NCI-H2196 treated with DMSO at 0.1 percent for 48 hours (cell line): ENCODE measurements around the gene MAPKBP1.

Experiments
- DNase-seq: peaks from one replicate; lab custom pipeline; 2025; ENCODE audit not compliant: unreplicated experiment; lab: John Stamatoyannopoulos, UW

MAPKBP1 gene

DNA sequence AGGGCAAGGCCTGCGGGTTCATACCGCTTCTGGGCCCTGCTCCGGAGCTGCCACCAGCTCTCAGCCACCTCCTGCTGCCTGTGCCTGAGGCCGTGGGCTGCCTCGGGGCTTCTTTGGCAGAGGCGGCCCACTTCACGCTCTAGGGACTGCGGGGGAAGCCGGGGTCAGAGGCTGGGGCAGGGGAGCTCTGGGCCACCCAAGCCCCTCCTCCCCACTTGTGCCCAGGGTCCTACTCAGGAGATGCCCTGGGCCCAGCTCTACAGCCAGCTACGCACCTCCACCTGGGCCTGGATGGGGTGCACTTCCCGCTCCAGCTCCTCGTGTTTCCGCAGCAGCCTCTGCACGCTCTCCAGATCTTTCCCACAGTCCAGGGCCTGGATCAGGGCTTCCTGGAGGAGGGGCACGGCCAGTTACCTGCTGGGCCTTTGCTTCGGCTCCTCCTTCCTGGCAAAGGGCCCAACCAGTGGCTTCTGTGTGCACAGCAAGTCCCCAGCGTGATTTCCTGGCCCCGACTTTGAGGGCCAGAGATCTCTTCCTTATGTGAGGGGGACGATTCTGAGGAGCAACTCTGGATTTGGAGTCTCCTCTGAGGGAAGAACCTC, 88.3 kb downstream of the MAPKBP1 start:
- no peak for DNase-seq

DNA sequence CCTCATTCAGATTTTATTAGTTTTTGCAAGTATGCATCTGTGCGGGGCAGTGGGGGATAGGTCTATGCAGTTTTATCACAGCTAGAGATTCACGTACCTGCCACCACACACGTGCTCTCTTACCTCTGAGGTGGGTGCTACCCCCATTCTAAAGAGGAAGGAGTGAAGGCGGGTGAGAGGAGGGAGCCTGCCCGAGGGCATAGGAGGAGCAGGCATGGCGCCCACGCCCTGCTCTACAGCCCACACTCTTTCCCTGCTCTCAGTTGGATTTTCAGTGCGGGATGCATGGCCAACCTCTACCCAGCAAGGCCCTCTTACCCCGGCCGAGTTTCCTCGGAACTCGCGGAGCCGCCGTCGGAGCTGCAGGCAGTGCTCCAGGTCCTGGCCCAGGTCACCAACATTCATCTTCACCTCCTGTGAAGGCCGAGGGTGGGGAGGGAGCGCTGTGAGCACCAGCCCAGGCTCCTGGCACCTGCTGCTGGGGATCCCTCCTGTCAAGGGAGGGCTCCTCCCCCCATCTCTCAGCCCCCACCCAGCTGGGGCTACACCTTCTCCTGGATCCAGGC, 91.3 kb downstream of the MAPKBP1 start:
- no peak for DNase-seq

DNA sequence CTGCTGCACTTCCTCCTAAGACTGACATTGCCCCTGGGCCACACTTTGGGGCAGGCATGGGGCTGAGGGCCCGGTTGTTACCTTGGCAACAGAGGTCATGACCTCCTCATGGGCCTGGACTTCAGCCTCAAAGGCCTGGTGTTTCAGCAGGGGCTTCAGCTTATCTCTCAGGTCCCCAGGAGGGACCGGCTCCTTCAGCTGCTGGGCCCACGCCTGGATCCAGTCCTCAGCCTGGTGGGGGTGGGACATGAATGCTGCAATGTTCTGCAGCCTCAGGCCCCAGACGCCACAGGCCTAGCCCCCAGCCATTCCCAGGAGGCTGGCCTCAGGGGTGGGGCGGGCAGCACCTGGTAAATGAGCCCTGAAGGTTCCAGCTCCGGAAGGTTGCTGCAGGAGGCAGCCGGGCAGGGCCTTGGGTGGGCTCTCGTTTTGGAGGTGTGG, 92.0 kb downstream of the MAPKBP1 start:
- no peak for DNase-seq

DNA sequence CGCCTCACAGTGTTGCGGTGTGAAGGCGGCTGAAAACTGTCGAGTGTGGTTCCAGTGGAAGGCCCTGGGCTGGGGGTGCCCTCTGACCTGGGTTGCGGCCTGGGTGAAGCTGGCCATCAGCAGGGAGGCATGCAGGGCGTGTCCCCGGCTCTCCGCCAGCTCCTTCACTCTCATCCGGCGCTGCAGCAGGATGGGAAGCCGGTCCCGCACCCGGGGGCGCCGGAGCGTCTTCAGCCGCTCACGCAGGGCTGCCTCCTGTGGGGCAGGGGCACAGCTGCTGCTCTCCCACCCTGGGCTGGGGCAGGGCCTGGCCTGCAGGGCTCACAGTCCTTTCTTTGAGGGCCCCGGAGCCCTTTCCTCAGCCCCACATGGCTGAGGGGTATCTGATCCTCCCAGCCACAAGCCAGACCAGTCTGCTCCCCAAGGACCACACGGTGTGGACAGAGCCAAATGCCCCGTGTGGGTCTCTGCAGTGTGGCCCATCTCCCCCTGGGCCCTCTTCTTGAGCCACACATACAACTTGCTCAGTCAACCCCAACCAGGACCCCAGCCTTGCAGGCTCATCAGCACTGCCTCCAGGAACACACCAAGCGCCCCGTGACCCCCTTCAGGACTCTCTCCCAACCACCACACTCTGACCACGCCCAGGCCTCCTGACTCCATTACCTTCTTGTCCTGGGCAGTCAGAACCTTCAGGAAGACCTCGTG, 92.7 kb downstream of the MAPKBP1 start:
- no peak for DNase-seq

DNA sequence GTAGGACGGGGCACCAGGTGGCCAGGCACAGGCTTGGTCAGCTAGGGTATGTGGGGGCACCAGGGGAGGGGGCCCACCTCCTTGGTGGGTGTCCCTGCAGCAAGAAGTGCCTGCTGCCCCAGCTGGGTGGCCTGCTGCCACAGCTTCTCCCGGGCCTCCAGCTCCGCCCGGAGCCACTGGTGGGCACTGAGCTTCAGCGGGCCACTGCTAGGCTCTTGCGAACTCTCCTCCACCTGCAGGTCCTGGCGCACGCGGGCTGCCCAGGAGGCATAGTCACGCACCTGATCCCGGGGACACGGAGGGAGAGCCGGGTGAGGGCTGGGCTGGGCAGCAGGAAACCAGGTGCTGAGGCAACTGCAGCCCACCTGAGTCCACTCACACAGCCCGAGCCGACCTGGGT, 94.0 kb downstream of the MAPKBP1 start:
- DNase-seq, result no peak

DNA sequence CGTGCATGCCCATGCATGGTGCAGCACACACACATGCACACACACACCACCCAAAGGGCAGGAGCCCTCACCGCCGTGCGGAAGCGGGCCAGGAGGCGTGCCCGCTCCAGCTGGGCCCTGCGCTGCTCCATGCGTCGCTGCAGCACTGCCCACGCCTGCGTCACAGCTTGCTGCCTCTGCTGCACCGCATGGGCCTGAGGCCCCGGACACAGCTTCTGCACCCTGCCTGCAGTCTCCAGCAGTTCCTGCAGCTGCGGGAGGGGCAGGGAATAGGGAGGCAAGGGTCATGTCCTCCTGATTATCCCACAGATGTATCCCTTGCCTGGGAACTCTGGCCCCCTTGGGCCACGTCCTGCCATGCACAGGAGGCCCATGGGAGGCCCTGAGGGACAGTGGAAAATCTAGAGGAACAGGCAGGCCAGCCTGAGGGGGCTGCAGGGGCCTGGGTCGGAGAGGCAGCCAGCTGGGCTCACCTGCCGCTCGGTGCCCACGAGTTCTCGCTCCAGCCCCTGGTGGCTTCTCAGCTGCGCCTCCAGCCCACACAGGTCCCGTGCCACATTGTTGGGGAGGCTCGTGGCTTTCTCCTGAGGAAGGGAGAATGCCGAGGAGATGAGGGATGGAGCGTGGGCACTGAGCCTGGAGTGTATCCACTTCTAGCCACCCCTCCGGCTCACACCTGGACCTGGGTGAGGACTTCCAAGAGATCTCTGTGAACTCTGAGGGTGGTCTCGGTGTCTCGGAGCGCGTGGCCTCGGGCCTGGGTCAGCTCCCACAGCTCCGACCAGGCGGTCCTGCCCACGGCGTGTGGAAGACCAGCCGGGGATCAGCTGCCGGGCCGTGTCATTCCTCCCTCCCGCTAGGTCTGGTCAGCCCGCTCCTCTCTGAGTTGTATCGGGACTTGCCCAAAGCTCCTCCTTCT, 95.7 kb downstream of the MAPKBP1 start:
- no peak for DNase-seq

DNA sequence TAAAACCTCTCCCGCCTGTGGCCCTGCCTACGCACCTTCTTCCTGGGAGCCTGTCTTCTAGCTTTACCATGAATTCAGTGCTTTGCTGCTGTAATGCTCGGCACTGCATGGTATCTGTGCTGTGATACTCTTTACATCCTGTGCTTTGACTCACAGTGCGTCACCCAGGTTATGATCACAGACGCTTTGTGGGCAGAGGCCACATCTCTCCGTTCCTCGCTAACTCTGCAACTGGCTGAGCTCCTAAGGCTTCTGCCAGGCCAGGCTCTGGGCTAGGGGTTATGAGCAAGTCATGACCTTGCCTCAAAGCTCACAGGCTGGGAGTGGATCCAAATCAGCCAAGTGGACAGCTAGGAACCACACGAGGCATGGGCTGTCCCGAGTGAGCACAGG, 96.4 kb downstream of the MAPKBP1 start:
- DNase-seq, result no peak

DNA sequence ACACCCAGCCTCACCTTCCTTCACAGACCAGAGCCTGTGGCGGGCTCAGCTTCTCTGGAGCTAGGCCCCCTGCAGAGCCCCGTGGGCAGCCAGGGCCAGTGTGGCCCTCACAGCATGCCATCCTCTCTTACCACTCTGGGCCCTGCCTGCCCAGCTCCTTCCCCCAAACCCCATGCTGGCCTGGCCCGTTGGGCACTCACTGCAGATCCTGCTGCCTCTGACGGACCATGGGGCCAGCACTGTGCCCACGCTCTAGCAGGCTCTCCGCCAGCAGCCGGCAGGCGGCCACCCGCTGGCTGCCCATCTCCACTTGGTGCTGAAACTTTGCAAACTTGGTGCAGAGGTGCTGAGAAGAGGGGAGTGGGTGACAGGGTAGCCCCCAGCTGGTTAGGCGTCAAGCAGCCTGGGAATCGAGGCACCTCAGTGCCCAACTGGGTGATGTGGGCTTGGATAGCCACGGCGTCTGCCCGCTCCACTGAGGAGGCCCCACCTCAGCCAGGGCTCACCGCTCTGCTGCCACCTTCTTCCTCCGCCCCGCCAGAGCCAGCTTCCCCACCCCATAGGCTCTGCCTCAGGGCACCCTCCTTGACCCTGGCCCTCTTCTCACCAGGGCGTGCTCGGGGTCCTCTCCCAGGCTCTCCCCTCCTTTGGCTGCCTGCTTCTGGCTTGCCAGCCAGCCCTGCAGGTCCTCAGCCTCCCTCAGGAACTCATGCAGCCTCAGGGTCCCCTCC, 97.1 kb downstream of the MAPKBP1 start:
- no peak for DNase-seq

DNA sequence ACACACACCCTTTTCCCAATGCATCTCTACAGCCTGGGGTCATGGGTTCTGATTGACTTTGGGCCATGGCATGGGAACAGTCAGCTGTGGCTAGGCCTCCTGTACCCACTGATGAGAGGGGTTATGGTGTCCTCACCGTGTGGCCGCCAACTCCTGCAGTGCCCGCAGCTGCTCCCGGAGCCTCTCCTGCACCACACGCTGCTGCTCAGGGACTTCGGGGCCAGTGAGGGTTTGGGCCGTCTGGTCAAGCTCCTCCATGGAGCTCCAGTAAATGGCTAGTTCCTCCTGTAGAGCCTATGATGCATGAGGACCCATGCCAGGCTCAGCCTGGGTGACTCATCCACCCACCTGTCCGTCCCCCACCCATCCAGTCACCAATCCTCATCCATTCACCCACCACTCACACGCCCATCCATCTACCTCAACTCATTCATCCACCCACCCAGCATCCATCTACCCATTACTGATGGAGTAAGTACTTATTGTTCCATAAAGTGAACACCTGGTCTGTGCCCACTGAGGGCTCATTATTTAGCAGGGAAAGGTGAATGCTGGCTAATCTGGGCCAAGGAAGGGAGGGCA, 98.0 kb downstream of the MAPKBP1 start:
- DNase-seq, result no peak

DNA sequence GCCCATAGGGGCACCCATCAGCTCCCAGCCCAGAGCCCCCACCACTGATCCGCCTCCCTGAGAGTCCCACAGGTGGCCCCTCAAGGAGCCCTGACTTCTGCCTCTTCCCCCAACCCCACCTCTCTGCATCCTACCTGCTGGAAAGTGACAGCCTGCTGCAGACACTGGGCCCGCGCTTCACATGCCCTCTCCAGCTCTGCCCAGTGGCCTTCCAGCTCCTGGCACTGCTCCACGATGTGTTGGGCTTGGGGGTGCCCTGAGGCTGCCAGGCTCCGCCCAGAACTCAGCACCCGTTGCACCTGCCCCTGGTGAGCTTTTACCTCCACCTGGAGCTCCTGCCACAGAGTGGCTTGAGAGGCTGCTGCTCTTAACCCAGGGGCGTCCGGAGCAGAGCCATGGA, 99.4 kb downstream of the MAPKBP1 start:
- peak; percentile 20 for DNase-seq

DNA sequence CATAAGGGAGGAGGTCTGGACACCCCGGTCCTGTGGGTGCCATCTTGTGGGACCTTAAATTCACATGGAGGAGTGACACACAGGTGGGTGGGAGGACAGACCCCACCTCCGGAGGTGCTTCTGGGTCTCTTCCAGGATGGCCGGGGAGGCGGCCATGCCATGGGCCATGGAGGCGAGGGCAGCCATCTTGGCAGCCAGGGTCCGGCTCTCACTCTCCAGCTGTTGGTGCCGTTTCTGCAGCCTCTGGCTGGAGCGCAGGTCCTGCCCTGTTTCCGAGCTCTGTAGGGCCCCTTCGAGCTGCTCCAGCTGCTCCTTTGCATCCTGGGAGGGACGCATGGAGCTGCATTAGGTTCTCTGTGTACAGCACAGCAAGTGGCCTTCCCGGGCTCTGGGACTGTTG, 100.5 kb downstream of the MAPKBP1 start:
- no peak for DNase-seq

DNA sequence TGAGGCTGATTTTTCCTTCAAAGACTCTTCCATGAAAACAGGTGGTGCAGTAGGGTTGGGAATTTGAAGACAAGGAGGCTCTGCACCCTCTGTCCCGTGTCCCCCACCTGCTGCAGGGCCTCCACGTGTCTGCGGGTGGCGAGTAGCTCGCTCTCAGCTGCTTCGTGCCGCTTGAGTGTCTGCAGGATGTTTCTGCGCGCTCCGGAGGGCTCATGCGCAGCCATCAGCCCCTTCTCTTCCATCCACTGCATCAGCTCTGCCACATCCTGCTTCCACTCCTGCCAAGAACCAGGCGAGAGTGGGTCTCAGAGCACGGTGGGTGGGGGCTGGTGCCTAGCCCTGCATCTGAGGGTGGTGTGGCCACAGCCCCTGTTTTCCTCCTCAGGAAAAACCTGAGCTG, 101.7 kb downstream of the MAPKBP1 start:
- DNase-seq, result no peak

DNA sequence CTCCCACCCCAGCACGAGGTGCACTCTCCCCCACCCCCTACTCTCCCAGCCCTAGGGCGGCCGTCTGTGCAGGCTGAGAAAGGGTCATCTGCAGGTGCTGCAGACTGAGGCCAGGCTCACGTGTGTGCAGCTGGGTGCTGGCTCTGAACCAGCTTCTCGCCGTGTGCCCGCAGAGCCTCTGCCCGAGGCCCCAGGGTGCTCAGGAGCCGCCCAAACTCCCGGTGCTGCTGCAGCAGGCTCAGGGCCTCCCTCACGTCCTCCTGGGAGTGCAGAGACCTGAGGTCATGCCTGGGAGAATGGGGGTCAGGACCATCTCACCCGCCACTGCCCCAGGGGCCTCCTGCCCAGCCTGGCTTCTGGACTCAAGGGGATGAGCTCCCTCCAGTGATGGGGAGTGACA, 102.4 kb downstream of the MAPKBP1 start:
- no peak for DNase-seq
